Measurements from ENCODE around the gene PIH1D1. TPM values are rescaled to one million over a fixed set of nuclear protein-coding genes. Genes with fewer than 3 reads are reported as not detected.

Gene PIH1D1
- 142 and 146 TPM in 2 replicates for total RNA-seq (2014; rRNA removed; shearing (Covaris generic); ENCODE audit: low replicate concordance)

DNA sequence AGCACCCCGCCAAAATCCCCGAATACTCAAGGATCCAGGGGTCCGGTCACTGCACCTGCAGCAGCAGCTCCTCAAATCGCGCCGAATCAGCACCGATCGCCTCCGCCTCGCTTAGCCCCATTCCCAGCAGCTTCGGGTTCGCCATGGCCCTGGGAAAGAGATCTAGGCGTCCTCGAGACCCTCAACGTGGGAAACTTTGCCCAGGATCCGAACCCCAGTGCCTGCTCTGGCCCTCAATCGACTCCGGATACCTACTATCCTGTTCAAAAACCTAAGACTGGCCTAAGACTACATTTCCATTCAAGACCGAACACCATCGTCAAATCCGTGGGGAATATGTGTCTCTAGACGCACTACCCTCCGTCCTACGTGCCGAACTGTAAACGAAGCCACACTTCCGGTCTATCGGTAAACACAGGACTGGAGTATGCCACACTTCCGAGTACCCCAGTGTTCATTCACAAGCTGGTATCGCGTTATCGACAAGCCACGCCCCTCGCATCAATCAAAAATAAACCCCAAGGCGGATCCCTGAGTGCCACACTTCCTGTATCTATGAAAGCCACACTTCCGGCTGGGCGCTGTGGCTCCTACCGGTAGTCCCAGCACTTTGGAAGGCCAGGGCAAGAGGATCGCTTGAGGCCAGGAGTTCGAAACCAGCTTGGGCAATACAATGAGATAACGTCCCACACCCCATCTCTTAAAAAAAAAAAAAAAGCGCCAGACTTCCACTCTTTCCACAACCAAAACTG is at the start of gene PIH1D1:
PIH1D1 (minus strand) TSS at position 385 of the 752 bp plus-strand sequence; CDS start at position 145, 240 bp downstream.
- in situ Hi-C loops (cut with HindIII; ENCODE audit: low pct_unique_long_range_greater_than_20kb, low sequenced_read_pairs) = no loop called here
- peak; percentile 98 for DNase-seq (ENCODE audit: low read depth)

DNA sequence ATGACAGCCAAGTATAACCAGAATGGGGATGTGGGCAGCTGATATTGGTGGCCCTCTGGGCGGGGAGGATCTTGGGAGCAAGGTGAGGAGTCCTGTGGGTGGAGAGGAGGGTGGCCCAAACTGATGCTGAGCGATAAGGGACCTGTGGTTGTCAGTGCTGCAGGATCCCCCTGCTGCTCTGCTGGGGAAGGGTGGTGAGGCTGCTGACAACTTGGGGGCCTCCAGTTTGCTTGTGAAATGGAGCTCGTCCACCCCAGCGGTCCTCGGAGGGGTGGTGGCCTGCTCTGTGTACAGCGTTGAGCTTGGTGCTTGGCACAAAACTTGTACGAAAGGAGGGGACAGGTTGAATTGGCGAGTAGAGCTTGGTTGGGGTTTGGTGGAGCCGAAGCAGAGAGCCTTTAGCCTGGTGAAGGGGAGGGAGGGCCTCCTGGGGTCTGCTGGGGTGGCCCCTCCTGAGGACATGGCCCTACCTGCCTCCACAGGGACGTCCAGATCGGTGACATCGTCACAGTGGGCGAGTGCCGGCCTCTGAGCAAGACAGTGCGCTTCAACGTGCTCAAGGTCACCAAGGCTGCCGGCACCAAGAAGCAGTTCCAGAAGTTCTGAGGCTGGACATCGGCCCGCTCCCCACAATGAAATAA is 47.5 kb upstream of the PIH1D1 start:
- no peak for DNase-seq (ENCODE audit: low read depth)
- in situ Hi-C loops (cut with HindIII; ENCODE audit: low pct_unique_long_range_greater_than_20kb, low sequenced_read_pairs) = no loop called here

DNA sequence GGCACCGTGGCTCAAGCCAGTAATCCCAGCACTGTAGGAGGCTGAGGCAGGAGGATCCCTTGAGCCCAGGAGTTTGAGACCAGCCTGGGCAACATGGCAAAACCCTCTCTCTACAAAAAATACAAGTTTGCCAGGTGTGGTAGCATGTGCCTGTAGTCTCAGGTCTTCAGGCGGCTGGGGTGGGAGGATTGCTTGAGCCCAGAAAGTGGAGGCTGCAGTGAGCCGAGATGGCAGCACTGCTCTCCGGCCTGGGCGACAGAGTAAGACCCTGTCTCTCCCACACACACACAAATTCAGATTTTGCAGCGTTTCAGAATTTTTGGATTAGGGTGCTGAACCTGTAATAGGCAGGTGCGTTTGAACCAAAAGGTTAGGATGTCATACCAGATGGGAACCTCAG is 46.9 kb upstream of the PIH1D1 start:
- in situ Hi-C loops (cut with HindIII; ENCODE audit: low pct_unique_long_range_greater_than_20kb, low sequenced_read_pairs) = no loop called here
- no peak for DNase-seq (ENCODE audit: low read depth)

DNA sequence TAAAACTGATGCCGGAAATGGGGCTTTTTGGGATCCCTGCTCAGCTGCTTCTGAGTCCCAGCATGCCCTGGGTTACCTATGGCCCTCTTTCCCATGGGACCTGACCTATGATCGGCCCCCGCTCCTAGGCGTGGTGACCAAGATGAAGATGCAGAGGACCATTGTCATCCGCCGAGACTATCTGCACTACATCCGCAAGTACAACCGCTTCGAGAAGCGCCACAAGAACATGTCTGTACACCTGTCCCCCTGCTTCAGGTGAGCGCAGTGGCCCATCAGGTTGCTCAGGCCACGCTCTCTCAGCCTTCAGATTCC is 46.1 kb upstream of the PIH1D1 start:
- DNase-seq (ENCODE audit: low read depth) = no peak
- in situ Hi-C loops (cut with HindIII; ENCODE audit: low pct_unique_long_range_greater_than_20kb, low sequenced_read_pairs) = no loop called here

DNA sequence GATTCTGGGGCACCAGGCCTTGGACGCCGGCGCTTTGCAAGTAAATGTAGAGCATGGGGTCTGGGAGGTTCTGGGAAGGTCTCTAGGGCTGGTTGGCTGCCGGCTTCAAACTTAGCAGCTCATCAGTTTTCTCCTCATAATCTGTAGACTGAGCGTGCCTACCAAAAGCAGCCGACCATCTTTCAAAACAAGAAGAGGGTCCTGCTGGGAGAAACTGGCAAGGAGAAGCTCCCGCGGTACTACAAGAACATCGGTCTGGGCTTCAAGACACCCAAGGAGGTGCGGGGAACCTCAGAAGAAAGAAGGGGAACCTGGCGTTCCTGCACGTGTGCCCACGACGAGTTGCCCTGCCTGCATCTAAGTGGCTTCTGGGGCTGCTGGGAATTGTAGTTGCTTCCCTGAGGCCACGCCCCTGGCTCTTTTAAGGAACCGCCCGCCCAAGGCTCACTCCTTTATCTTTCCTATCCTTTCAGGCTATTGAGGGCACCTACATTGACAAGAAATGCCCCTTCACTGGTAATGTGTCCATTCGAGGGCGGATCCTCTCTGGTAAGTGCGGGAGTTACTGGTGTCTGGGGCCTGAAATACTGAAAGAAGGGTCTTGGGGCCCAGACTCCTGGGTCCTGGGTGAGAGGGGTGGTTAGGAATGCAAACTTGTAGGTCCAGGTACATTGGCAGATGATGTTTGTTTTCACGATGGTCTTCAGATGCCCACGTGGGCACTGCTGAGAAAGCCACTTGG is 45.6 kb upstream of the PIH1D1 start:
- peak; percentile 59 for DNase-seq (ENCODE audit: low read depth)
- in situ Hi-C loops (cut with HindIII; ENCODE audit: low pct_unique_long_range_greater_than_20kb, low sequenced_read_pairs) = no loop called here

DNA sequence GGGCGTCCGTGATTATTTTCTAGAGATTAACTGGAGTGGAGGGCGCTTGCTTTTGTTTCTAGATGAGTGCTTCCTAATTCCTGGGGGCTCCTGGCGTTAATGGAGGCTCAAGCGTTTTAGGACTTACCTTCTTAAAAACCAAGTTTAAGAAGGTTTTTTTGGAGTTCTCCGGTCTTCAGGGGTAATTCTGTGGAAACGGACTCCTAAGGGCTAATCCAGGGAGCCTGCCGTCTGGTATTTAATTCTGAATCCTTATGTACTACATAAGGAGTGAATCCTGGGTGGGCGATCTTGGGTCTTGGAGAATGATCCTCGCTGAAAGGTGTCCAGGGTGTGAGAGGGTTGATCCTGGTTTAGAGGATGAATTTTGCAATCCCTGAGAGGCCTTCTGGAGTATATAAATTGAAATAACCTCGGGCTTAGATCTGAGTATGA is 45.0 kb upstream of the PIH1D1 start:
- DNase-seq (ENCODE audit: low read depth) = no peak
- in situ Hi-C loops (cut with HindIII; ENCODE audit: low pct_unique_long_range_greater_than_20kb, low sequenced_read_pairs) = no loop called here

DNA sequence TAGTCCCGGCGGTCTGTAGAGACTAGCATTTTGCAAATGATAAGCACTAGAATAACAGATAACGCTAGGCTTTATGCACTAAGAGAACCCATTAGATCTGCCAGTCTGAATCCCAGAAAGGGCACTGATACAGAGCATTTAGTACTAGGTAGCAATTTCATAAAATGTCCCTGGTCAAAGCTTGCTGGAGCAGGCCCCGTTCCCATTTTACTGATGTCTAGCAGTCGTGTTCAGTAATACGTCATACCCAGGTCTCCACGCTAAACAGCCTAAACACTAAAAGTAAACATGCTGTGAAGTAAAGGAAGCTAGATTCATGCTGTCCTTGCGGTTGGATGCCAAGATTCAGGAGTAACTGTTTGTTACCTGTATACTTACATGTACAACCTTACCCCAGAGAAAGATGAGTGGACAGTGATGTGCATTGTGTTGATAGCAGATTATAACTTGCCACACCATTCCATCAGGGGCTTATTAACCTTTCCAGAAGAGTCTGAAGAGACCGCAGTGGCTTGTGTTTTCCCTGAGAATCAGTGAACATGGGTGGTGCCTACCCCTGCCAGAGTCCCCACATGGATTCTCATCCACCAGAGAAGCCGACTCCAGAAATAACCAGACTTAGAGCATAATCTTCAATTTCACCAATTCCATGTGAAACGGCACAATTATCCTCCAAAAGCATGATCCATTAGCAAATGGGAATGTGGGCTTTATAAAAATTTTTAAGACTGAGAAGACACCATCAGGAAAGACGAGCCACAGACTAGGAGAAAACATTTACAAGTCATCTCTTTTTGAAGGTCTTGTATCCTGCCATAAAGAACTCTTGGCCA is 41.2 kb upstream of the PIH1D1 start:
- in situ Hi-C loops (cut with HindIII; ENCODE audit: low pct_unique_long_range_greater_than_20kb, low sequenced_read_pairs) = no loop called here
- DNase-seq (ENCODE audit: low read depth) = peak; percentile 56

DNA sequence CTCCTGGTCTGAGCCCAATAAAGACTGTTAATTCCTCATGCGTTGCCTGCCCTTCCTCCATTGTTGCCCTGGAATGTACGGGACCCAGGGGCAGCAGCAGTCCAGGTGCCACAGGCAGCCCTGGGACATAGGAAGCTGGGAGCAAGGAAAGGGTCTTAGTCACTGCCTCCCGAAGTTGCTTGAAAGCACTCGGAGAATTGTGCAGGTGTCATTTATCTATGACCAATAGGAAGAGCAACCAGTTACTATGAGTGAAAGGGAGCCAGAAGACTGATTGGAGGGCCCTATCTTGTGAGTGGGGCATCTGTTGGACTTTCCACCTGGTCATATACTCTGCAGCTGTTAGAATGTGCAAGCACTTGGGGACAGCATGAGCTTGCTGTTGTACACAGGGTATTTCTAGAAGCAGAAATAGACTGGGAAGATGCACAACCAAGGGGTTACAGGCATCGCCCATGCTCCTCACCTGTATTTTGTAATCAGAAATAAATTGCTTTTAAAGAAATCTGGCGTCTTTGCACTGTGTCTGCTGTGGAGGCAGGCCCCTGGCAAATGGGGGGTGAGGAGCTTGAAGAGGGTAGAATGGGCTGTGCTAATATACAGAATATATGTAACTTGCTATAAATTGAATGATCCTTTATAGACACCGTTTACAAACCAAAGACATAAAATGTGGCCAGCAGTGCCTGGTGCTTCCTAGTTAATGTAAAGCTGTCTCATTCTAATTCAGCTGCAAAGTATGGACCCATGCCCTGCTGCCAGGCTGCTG is 40.4 kb upstream of the PIH1D1 start:
- in situ Hi-C loops (cut with HindIII; ENCODE audit: low pct_unique_long_range_greater_than_20kb, low sequenced_read_pairs) = no loop called here
- DNase-seq (ENCODE audit: low read depth) = peak; percentile 39

DNA sequence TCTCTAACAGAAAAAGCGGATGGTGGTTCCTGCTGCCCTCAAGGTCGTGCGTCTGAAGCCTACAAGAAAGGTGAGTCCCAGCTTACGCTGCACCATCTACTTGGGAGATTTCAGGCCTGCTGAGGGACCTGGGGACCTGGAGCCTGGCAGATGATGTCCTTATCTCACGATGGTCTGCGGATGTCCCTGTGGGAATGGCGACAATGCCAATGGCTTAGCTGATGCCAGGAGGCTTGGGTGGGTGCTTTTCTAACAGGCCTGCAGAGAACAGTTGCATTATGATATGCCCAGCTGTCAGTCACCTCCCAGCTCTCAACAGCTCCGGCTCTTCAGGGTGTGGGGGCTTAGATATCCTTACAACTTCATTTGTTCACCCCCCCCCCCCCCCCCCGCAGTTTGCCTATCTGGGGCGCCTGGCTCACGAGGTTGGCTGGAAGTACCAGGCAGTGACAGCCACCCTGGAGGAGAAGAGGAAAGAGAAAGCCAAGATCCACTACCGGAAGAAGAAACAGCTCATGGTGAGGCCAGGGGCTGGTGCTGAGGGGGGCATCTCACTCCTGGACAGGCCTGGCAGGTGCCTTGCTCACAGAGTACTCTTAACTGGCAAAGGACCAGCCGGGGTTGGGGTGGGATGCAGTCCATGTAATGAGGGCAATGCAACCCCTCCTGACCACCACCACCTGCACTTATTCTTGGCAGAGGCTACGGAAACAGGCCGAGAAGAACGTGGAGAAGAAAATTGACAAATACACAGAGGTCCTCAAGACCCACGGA is 39.6 kb upstream of the PIH1D1 start:
- DNase-seq (ENCODE audit: low read depth) = no peak
- in situ Hi-C loops (cut with HindIII; ENCODE audit: low pct_unique_long_range_greater_than_20kb, low sequenced_read_pairs) = no loop called here

DNA sequence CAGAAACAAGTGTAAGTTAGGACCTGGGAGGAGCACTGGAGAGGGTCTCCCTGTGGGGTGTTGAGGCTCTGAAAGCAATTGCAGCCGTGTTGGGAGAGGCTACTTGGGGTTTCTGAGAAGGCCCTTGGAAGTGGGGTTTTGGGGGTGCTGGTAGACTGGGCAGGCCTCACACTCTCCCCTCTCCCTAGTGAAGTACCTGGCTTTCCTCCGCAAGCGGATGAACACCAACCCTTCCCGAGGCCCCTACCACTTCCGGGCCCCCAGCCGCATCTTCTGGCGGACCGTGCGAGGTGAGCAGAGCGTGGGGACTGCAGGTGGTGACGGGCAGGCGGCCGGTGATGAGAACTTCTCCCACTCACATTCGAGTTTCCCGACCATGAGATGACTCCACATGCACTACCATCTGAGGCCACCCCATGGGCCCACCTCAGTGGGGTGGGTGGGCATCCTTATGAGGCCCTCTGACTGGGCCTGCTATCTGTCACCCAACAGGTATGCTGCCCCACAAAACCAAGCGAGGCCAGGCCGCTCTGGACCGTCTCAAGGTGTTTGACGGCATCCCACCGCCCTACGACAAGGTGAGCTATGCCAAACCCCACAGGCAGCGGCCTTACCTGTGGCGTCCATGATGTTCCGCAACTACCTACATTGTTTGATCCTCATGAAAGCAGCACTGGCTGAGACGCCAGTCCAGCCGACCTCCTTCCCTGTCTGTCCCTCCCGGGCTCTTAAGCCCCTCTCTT is 38.8 kb upstream of the PIH1D1 start:
- DNase-seq (ENCODE audit: low read depth) = no peak
- in situ Hi-C loops (cut with HindIII; ENCODE audit: low pct_unique_long_range_greater_than_20kb, low sequenced_read_pairs) = no loop called here

DNA sequence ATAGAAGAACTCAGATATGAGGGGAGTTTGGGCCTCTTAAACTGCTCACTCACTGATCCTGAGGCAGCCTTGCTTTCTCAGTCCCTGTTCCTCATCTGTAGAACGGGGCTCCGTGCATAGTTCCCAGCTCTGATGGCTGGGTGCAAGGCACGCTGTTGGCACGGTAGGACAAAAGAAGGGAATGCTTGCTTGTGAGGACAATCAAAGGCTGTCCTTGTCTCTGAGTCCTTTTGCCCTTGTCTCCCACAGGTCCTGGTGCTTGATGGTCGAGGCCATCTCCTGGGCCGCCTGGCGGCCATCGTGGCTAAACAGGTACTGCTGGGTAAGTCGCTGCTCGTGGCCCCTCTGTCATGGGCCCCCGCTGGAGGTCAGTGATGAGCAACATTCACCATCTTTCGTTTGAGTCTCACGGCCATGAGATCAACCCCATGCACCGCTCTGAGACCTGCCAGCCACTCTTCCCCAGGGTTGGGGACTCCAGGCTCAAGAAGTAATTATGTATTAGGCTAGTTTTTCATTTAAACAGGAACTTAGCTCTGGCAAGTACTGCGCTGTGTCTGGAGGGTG is 38.1 kb upstream of the PIH1D1 start:
- DNase-seq (ENCODE audit: low read depth) = no peak
- in situ Hi-C loops (cut with HindIII; ENCODE audit: low pct_unique_long_range_greater_than_20kb, low sequenced_read_pairs) = no loop called here

DNA sequence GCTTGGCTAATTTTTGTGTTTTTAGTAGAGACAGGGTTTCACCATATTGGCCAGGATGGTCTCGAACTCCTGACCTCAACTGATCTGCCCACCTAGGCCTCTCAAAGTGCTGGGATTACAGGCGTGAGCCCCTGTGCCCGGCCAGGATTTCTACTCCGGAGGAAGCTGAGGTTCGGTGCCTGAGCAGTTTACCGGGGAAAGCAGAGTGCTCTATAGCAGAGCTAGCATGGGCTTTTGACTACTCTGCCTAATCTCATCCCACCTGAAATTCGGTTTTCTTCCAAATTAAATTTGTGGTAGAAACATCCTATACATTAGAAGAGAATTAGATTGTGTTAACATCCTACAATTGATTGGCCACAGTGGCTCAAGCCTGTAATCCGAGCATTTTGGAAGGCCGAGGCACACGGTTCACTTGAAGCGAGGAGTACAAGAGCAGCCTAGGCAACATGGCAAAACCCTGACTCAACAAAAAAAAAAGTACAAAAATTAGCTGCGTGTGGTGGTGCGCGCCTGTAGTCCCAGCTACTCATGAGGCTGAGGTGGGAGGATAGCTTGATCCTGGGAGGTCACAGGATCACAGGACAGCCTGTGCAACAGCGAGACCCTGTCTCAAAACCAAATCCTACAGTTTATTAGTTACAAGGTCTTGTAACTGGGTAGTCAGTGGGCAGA is 37.4 kb upstream of the PIH1D1 start:
- in situ Hi-C loops (cut with HindIII; ENCODE audit: low pct_unique_long_range_greater_than_20kb, low sequenced_read_pairs) = no loop called here
- no peak for DNase-seq (ENCODE audit: low read depth)

DNA sequence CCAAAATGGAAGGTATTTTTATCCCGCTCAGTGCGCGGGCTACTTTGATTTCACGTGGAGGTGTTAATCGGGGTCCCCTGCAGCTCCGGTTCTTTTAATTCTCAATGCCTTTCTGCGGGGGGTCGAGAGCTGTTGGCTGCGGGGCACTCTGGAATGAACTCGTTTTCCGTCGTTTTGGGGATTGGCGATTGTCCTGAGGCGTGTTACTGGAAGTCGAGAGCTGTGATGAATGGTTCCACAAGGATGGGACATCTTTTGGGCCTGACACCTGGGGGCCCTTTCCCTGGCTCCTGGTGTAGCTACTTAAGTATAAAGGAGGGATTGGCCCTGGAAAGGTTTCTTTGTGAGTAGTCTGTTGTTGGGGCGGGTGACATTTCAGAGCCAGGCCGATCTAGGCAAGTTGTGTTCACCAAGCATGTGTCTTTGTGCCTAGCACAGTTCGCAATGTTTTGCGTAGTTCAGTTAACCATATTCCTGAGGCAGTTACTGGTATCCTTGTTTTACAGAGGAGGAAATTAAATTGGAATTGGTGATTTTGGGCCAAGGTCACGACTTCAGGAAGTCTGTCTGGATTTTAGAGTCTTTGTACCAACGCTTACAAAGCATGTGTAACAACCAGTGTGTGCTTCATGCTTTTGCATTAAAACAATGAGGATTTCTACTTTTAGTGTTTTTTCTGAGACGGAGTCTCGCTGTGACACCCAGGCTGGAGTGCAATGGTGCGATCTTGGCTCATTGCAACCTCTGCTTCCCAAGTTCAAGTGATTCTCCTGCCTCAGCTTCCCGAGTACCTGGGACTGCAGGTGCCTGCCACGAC is 36.6 kb upstream of the PIH1D1 start:
- no peak for DNase-seq (ENCODE audit: low read depth)
- in situ Hi-C loops (cut with HindIII; ENCODE audit: low pct_unique_long_range_greater_than_20kb, low sequenced_read_pairs) = no loop called here

DNA sequence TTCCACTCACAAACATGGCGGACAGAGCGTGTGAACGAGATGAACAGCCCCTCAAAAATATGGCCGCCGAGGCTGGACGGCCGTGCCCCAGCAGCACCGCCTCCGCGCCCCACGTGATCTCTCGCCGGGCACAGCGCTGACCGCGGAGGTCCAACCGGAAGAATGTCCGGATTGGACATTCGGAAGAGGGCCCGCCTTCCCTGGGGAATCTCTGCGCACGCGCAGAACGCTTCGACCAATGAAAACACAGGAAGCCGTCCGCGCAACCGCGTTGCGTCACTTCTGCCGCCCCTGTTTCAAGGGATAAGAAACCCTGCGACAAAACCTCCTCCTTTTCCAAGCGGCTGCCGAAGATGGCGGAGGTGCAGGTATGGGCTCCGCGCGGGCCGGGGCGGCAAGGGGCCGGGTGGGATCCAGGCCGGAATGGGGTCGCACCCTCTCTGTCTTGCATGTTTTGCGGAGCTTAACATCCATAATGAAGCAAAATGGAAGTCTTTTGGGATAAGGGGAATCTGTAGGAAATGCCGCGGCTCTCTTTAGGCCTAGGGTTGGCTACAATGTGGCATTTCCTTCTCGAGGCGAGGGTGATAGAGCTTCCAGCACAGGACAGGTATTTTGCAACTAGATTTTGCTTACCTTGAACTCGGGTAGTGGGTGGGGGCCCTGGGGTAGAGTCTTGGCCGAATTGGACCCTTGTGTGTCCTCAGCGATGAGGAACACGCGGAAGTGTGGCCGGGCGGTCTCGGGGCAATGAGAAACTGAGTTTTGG is 35.8 kb upstream of the PIH1D1 start, which contains the start of gene RPL13A:
RPL13A (plus strand) TSS at position 332 of the 769 bp plus-strand sequence; CDS start at position 354, 22 bp downstream.
- in situ Hi-C loops (cut with HindIII; ENCODE audit: low pct_unique_long_range_greater_than_20kb, low sequenced_read_pairs) = no loop called here
- peak; percentile 100 for DNase-seq (ENCODE audit: low read depth)

Data from Caki2 (cell line).